MM.1S (cell line): ENCODE measurements around the gene ZCCHC2.

ENCODE experiments used
- CTCF ChIP-seq: fragments of 300-600 bp; sonication (generic); IDR thresholded peaks from 2 replicates; pipeline ENCODE4 v1.5.1; 2016; ENCODE audit warnings: antibody characterized with exemption, low read length, mixed read lengths
- EZH2 ChIP-seq: fragments of 300-600 bp; sonication (generic); optimal IDR thresholded peaks from 2 replicates; pipeline ENCODE3; 2017; ENCODE audit warnings: low read depth, mild to moderate bottlenecking, antibody characterized with exemption, low read length, mixed read lengths
- EZH2phosphoT487 ChIP-seq: fragments of 300-600 bp; sonication (generic); IDR thresholded peaks from 2 replicates; pipeline ENCODE4 v1.6.1; 2018; ENCODE audit warnings: antibody characterized with exemption, low read length

- no peak for TF ChIP-seq CTCF
- TF ChIP-seq EZH2 = no peak
- TF ChIP-seq EZH2phosphoT487 = no peak
These were observed 48.8 kb downstream of the ZCCHC2 start for GRCh38 chr18:62571648-62572047.
